HL-60 (cell line): ENCODE results near the gene MAEA.

ENCODE experiments used
- GABPA ChIP-seq: IDR thresholded peaks from 2 replicates; pipeline ENCODE4 v1.6.1; 2012; ENCODE audit warnings: low read depth
- TF ChIP-seq, protein P1 (sequence below): IDR thresholded peaks from one replicate; pipeline ENCODE4 v1.5.1; 2011; ENCODE audit warnings: low read length, control low read depth, inconsistent platforms; ENCODE audit not compliant: insufficient read depth

- TF ChIP-seq, protein P1, sequence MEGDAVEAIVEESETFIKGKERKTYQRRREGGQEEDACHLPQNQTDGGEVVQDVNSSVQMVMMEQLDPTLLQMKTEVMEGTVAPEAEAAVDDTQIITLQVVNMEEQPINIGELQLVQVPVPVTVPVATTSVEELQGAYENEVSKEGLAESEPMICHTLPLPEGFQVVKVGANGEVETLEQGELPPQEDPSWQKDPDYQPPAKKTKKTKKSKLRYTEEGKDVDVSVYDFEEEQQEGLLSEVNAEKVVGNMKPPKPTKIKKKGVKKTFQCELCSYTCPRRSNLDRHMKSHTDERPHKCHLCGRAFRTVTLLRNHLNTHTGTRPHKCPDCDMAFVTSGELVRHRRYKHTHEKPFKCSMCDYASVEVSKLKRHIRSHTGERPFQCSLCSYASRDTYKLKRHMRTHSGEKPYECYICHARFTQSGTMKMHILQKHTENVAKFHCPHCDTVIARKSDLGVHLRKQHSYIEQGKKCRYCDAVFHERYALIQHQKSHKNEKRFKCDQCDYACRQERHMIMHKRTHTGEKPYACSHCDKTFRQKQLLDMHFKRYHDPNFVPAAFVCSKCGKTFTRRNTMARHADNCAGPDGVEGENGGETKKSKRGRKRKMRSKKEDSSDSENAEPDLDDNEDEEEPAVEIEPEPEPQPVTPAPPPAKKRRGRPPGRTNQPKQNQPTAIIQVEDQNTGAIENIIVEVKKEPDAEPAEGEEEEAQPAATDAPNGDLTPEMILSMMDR = no peak
- TF ChIP-seq GABPA = no peak
Measured at GRCh38 chr4:1362046-1362445, 72.4 kb downstream of the MAEA start.
